ENCODE data around the gene CLEC3B. TPM values are rescaled to one million over a fixed set of nuclear protein-coding genes. Genes with fewer than 3 reads are reported as not detected.
"Not testable (repeated sequence)": the region's sequence is repeated elsewhere in the genome, so short reads cannot be mapped to it uniquely, and the experiment has no call there.

The CLEC3B gene
- total RNA-seq, 3 donors from 2014 or later, result 18.3 to 479 (median 55.7) TPM

- H3K27ac ChIP-seq, result no peak overlapping the region
- H3K4me3 ChIP-seq, result no peak overlapping the region
- no peaks in the 10 kb centered on the region for H3K27me3 ChIP-seq
- H3K36me3 ChIP-seq, result no peaks in the 10 kb centered on the region
- intact Hi-C loops (cut with DNase I; ENCODE audit: low total_unique reads), result loop anchor here (10.0 kb wide), 1 partner anchor 297 kb away; no protein-coding TSS in a partner anchor
- DNase-seq (ENCODE audit: low spot score in 2 of 2), result no peak
- H3K4me1 ChIP-seq, result no peaks in the 10 kb centered on the region
- H3K9me3 ChIP-seq, result no peaks in the 10 kb centered on the region
- TF ChIP-seq POLR2A (IDR thresholded peaks at IDR 0.05), result no peak
- no peak for TF ChIP-seq POLR2AphosphoS5 (IDR thresholded peaks at IDR 0.05)
- no peak for TF ChIP-seq CTCF (IDR thresholded peaks at IDR 0.05)
These were observed 41.4 kb downstream of the CLEC3B start for GRCh38 chr3:45067486-45067885.

GRCh38 chr3:45067941-45068340 lies 41.8 kb downstream of the CLEC3B start:
- intact Hi-C loops (cut with DNase I; ENCODE audit: low total_unique reads), result loop anchor here (10.0 kb wide), 1 partner anchor 297 kb away; no protein-coding TSS in a partner anchor
- no peaks in the 10 kb centered on the region for H3K36me3 ChIP-seq
- no peaks in the 10 kb centered on the region for H3K9me3 ChIP-seq
- H3K27me3 ChIP-seq, result no peaks in the 10 kb centered on the region
- TF ChIP-seq POLR2A (IDR thresholded peaks at IDR 0.05), result no peak
- no peak for TF ChIP-seq CTCF (IDR thresholded peaks at IDR 0.05)
- no peak for TF ChIP-seq POLR2AphosphoS5 (IDR thresholded peaks at IDR 0.05)
- no peak overlapping the region for H3K4me3 ChIP-seq
- H3K27ac ChIP-seq, result no peak overlapping the region
- no peak for DNase-seq (ENCODE audit: low spot score in 2 of 2)
- H3K4me1 ChIP-seq, result no peaks in the 10 kb centered on the region

GRCh38 chr3:45071075-45071474 lies 45.0 kb downstream of the CLEC3B start:
- H3K4me1 ChIP-seq, result no peaks in the 10 kb centered on the region
- no peaks in the 10 kb centered on the region for H3K27me3 ChIP-seq
- TF ChIP-seq POLR2A (IDR thresholded peaks at IDR 0.05) (no peak), POLR2AphosphoS5 (IDR thresholded peaks at IDR 0.05) (no peak)
- no peak overlapping the region for H3K4me3 ChIP-seq
- intact Hi-C loops (cut with DNase I; ENCODE audit: low total_unique reads), result no loop called here
- no peak overlapping the region for H3K27ac ChIP-seq
- no peaks in the 10 kb centered on the region for H3K9me3 ChIP-seq
- DNase-seq (ENCODE audit: low spot score in 2 of 2), result no peak
- no peaks in the 10 kb centered on the region for H3K36me3 ChIP-seq

- no peak for DNase-seq (ENCODE audit: low spot score in 2 of 2)
- Histone ChIP-seq H3K9me3 (no peaks in the 10 kb centered on the region), H3K4me3 (no peak overlapping the region), H3K27ac (no peak overlapping the region), H3K36me3 (no peaks in the 10 kb centered on the region), H3K27me3 (no peaks in the 10 kb centered on the region), H3K4me1 (no peaks in the 10 kb centered on the region)
- TF ChIP-seq POLR2AphosphoS5 (IDR thresholded peaks at IDR 0.05) (no peak), POLR2A (IDR thresholded peaks at IDR 0.05) (no peak), CTCF (IDR thresholded peaks at IDR 0.05) (no peak)
- intact Hi-C loops (cut with DNase I; ENCODE audit: low total_unique reads), result no loop called here
These were observed 49.9 kb downstream of the CLEC3B start for GRCh38 chr3:45075821-45076625.

GRCh38 chr3:45078256-45078655 lies 52.2 kb downstream of the CLEC3B start:
- intact Hi-C loops (cut with DNase I; ENCODE audit: low total_unique reads); H3K4me1 ChIP-seq; H3K36me3 ChIP-seq; H3K27me3 ChIP-seq; H3K9me3 ChIP-seq; H3K4me3 ChIP-seq; DNase-seq (ENCODE audit: low spot score in 2 of 2); H3K27ac ChIP-seq: not testable (repeated sequence)

GRCh38 chr3:45078910-45079522 lies 52.9 kb downstream of the CLEC3B start:
- intact Hi-C loops (cut with DNase I; ENCODE audit: low total_unique reads), result no loop called here
- no peaks in the 10 kb centered on the region for H3K4me1 ChIP-seq
- H3K9me3 ChIP-seq, result no peaks in the 10 kb centered on the region
- no peaks in the 10 kb centered on the region for H3K36me3 ChIP-seq
- H3K27me3 ChIP-seq, result no peaks in the 10 kb centered on the region
- no peak overlapping the region for H3K27ac ChIP-seq
- DNase-seq (ENCODE audit: low spot score in 2 of 2), result no peak
- TF ChIP-seq POLR2AphosphoS5 (IDR thresholded peaks at IDR 0.05) (no peak), CTCF (IDR thresholded peaks at IDR 0.05) (no peak), POLR2A (IDR thresholded peaks at IDR 0.05) (no peak)
- no peak overlapping the region for H3K4me3 ChIP-seq

All from breast epithelium (tissue), 4 donors.